Measurements from ENCODE around the gene WIZ. TPM values are rescaled to one million over a fixed set of nuclear protein-coding genes. Genes with fewer than 3 reads are reported as not detected.
A peak's percentile ranks its signal among the peaks of the same experiment; 100 is the strongest.

WIZ gene
- total and polyA plus RNA-seq, 4 donors, result 14.5 to 42.6 (median 23.3) TPM

DNA sequence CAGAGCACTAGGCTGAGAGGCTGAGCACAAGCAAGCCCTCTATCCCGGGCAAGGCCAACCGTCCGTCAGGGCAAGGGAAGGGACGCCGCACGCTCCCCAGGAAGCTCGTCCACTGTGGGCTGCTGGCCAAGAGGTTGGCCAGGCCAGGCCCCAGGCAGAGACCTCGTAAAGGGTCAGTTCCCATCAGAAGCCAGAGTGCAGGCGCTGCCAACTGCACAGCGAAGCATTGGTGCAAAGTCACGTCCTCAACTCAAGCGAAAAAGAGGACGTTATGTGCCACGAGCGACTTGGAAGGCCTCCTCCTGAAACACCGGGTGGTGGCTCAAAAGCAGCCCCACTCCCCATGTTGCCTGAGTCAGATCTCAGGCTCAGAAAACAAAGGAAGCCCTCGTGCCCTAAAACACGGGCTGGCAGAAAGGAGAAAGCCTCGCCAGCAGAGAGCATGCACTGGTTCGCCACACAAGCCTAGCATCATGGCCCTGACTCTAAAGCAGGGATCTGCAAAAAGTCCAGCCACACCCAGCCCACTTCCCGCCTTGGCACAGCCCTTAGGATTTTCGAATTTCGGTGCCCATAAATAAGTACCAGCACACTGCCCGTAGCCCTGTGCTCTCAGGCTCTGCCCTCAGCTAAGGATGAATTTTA, 74.8 kb downstream of the WIZ start:
- Histone ChIP-seq H3K36me3 (ENCODE audit: control insufficient read depth in 4 of 4, insufficient read depth in 4 of 4, low read length in 4 of 4) (peaks cover 7 to 41% (median 25%) of the 10 kb centered on the region in 4 donors), H3K27ac (ENCODE audit: low read depth in 1 of 2, low read length in 1 of 2) (peak overlapping the region; percentile 4 to 54), H3K9me3 (ENCODE audit: control insufficient read depth in 4 of 4, insufficient read depth in 3 of 4, low read length in 3 of 4) (no peaks in the 10 kb centered on the region), H3K4me1 (ENCODE audit: control insufficient read depth in 5 of 5, insufficient read depth in 5 of 5, low read length in 5 of 5) (peaks cover 0 to 22% (median 13%) of the 10 kb centered on the region in 5 donors), H3K4me3 (no peak overlapping the region), H3K9ac (ENCODE audit: insufficient read depth in 1 of 2, low read length in 2 of 2) (peak overlapping the region in 1 of 2 donors; percentile 38), H3K27me3 (ENCODE audit: control insufficient read depth in 3 of 3, insufficient read depth in 3 of 3, low read length in 2 of 3) (no peaks in the 10 kb centered on the region)
- DNase-seq (no peak), ATAC-seq (ENCODE audit: insufficient read depth, low FRiP score) (no peak)
- TF ChIP-seq, protein P1, sequence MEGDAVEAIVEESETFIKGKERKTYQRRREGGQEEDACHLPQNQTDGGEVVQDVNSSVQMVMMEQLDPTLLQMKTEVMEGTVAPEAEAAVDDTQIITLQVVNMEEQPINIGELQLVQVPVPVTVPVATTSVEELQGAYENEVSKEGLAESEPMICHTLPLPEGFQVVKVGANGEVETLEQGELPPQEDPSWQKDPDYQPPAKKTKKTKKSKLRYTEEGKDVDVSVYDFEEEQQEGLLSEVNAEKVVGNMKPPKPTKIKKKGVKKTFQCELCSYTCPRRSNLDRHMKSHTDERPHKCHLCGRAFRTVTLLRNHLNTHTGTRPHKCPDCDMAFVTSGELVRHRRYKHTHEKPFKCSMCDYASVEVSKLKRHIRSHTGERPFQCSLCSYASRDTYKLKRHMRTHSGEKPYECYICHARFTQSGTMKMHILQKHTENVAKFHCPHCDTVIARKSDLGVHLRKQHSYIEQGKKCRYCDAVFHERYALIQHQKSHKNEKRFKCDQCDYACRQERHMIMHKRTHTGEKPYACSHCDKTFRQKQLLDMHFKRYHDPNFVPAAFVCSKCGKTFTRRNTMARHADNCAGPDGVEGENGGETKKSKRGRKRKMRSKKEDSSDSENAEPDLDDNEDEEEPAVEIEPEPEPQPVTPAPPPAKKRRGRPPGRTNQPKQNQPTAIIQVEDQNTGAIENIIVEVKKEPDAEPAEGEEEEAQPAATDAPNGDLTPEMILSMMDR (IDR thresholded peaks at IDR 0.05; ENCODE audit: control extremely low read depth, extremely low read depth), result no peak
- WGBS, 2 donors, result 55 to 68% methylated on average over 24 of the region's 24 CpGs

DNA sequence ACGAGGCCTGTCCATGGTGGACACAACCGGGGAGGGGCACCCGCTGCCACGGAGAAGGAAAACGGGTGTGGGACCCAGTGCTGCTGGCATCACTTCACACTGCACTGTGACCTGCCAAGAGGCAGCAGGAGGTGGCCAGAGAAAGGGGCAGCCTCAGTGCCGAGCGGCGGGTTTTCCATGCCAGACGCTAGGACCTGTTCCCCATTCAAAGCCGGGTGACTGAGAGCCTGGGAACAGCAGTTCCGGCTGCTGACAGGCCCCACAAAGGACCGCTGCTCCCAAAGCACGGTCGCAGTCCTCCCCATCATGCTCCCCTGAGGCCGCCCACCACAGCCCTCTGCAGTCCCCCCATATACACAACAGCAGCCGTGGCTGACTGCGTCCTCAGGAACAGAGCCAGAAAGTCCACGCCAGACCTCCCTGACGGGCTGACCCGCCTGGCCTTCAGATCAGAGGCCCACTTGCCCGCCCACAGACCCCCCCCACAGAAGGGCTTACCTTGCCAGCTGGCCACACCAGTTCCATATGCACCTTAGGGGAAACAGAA, 75.6 kb downstream of the WIZ start:
- Histone ChIP-seq H3K36me3 (ENCODE audit: control insufficient read depth in 4 of 4, insufficient read depth in 4 of 4, low read length in 4 of 4) (peaks cover 11 to 48% (median 28%) of the 10 kb centered on the region in 4 donors), H3K27ac (ENCODE audit: low read depth in 1 of 2, low read length in 1 of 2) (peak overlapping the region; percentile 45 to 54), H3K27me3 (ENCODE audit: control insufficient read depth in 3 of 3, insufficient read depth in 3 of 3, low read length in 2 of 3) (no peaks in the 10 kb centered on the region), H3K9ac (ENCODE audit: insufficient read depth in 1 of 2, low read length in 2 of 2) (no peak overlapping the region), H3K9me3 (ENCODE audit: control insufficient read depth in 4 of 4, insufficient read depth in 3 of 4, low read length in 3 of 4) (no peaks in the 10 kb centered on the region), H3K4me1 (ENCODE audit: control insufficient read depth in 5 of 5, insufficient read depth in 5 of 5, low read length in 5 of 5) (peaks cover 0 to 22% (median 13%) of the 10 kb centered on the region in 5 donors), H3K4me3 (no peak overlapping the region)
- no peak for DNase-seq
- TF ChIP-seq, protein P1 (IDR thresholded peaks at IDR 0.05; ENCODE audit: control extremely low read depth, extremely low read depth), result no peak
- 78 to 91% methylated on average over 20 to 21 of the region's 21 CpGs for WGBS, 2 donors
- no peak for ATAC-seq (ENCODE audit: insufficient read depth, low FRiP score)

DNA sequence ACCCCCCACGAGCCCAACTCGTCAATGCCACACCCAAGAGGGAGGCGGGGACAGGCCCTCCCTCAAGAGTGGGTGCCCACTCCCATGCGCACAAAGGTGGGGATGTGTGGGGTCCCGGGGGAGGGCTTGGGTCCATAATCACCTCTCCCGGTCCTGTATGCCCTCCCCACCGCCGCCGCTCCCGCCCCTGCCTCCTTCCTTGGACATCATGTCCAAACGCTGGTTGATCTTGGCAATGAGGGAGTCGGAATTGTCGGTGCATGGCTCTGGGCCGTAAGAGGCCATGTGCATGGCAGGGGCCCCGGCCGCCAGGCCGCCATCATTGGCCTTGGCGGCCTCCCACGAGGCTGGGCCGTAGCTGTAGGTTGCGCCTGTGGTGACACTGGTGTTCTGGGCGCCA, 76.1 kb downstream of the WIZ start:
- no peaks in the 10 kb centered on the region for H3K27me3 ChIP-seq (ENCODE audit: control insufficient read depth in 3 of 3, insufficient read depth in 3 of 3, low read length in 2 of 3)
- H3K4me1 ChIP-seq (ENCODE audit: control insufficient read depth in 5 of 5, insufficient read depth in 5 of 5, low read length in 5 of 5), result peaks cover 0 to 21% (median 13%) of the 10 kb centered on the region in 5 donors
- H3K36me3 ChIP-seq (ENCODE audit: control insufficient read depth in 4 of 4, insufficient read depth in 4 of 4, low read length in 4 of 4), result peaks cover 11 to 53% (median 31%) of the 10 kb centered on the region in 4 donors
- 91 to 94% methylated on average over 22 of the region's 22 CpGs for WGBS, 2 donors
- no peak overlapping the region for H3K4me3 ChIP-seq
- TF ChIP-seq, protein P1 (IDR thresholded peaks at IDR 0.05; ENCODE audit: control extremely low read depth, extremely low read depth), result no peak
- H3K9me3 ChIP-seq (ENCODE audit: control insufficient read depth in 4 of 4, insufficient read depth in 3 of 4, low read length in 3 of 4), result no peaks in the 10 kb centered on the region
- DNase-seq (no peak), ATAC-seq (ENCODE audit: insufficient read depth, low FRiP score) (no peak)
- no peak overlapping the region for H3K27ac ChIP-seq (ENCODE audit: low read depth in 1 of 2, low read length in 1 of 2)
- H3K9ac ChIP-seq (ENCODE audit: insufficient read depth in 1 of 2, low read length in 2 of 2), result no peak overlapping the region
